Cardiac muscle cell (in vitro differentiated cells and primary cell): Measurements from ENCODE around the gene NUP42. TPM values are rescaled to one million over a fixed set of nuclear protein-coding genes. Genes with fewer than 3 reads are reported as not detected.

Experiments used
- DNase-seq, 2 donors: peaks; one replicate each; pipeline versions ENCODE4 v3.0.0 to v3.0.0-alpha.2; 2010 to 2017; ENCODE audit warnings: low read depth in 1 of 2, low spot score in 1 of 2
- H3K27ac ChIP-seq: fragments of 200-600 bp; sonication (generic); 2 replicates; pipeline ENCODE4 v1.5.1; 2016
- H3K27me3 ChIP-seq: fragments of 200-600 bp; sonication (generic); 2 replicates; pipeline ENCODE4 v1.6.0; 2016; ENCODE audit warnings: control low read depth
- H3K36me3 ChIP-seq: fragments of 200-600 bp; sonication (generic); 2 replicates; pipeline ENCODE4 v1.5.1; 2016; ENCODE audit warnings: control low read depth
- H3K4me1 ChIP-seq: fragments of 200-600 bp; sonication (generic); 2 replicates; pipeline ENCODE4 v1.8.1; 2017; ENCODE audit warnings: low read depth, mild to moderate bottlenecking, mixed run types
- H3K4me3 ChIP-seq: fragments of 200-600 bp; sonication (generic); 2 replicates; pipeline ENCODE4 v1.5.1; 2016; ENCODE audit warnings: mild to moderate bottlenecking
- H3K9me3 ChIP-seq: fragments of 200-600 bp; sonication (generic); 2 replicates; pipeline ENCODE4 v1.5.1; 2017; ENCODE audit warnings: low read depth, mild to moderate bottlenecking, control low read depth
- CTCF ChIP-seq: IDR thresholded peaks from 2 replicates; pipeline ENCODE4 v1.5.1; 2012; ENCODE audit warnings: low read depth, mild to moderate bottlenecking, low read length
- polyA plus RNA-seq: library from polyadenylated mRNA; unstranded; fragments of >200 nt; fragmentation: Nextera tagmentation; extraction: Ambion mirVana; gene quantifications from 2 replicates; pipeline ENCODE4 v1.2.1, GENCODE V29; 2016
- total RNA-seq: library from RNA; depleted of rRNA; stranded (reverse); fragments of >200 nt; gene quantifications from 2 replicates; pipeline ENCODE4 v1.2.3, GENCODE V29; 2016

The NUP42 gene
- total and polyA plus RNA-seq, 2 experiments from 2014 or later: 28.2 to 34.0 TPM

GRCh38 chr7:23249486-23249885 lies 67.6 kb downstream of the NUP42 start:
- TF ChIP-seq CTCF: no peak
- Histone ChIP-seq H3K27me3 (peaks cover 16% of the 10 kb centered on the region), H3K9me3 (no peaks in the 10 kb centered on the region), H3K27ac (no peak overlapping the region), H3K4me3 (no peak overlapping the region), H3K4me1 (no peaks in the 10 kb centered on the region), H3K36me3 (no peaks in the 10 kb centered on the region)
- DNase-seq: no peak

Other genes with a start within 250 kb of the NUP42 start
- 48.6 and 99.3 TPM in 2 replicates for gene HYCC1, start 167.9 kb upstream of the NUP42 start, total RNA-seq
- 13.3 and 21.0 TPM in 2 replicates for gene HYCC1, start 167.9 kb upstream of the NUP42 start, polyA plus RNA-seq
- gene KLHL7, start 76.3 kb upstream of the NUP42 start, total RNA-seq: 31.6 and 47.1 TPM in 2 replicates
- gene KLHL7, start 76.3 kb upstream of the NUP42 start, polyA plus RNA-seq: 33.4 and 46.1 TPM in 2 replicates
- 0.39 TPM in 1 of 2 replicates, not detected in the other for gene GPNMB, start 64.7 kb downstream of the NUP42 start, total RNA-seq
- 1.3 and 1.6 TPM in 2 replicates for gene GPNMB, start 64.7 kb downstream of the NUP42 start, polyA plus RNA-seq
- 72.7 and 99.5 TPM in 2 replicates for gene MALSU1, start 117.3 kb downstream of the NUP42 start, total RNA-seq
- 86.7 and 111 TPM in 2 replicates for gene MALSU1, start 117.3 kb downstream of the NUP42 start, polyA plus RNA-seq